ENCODE data around the gene GPNMB. TPM values are rescaled to one million over a fixed set of nuclear protein-coding genes. Genes with fewer than 3 reads are reported as not detected.

Gene GPNMB
- total and polyA plus RNA-seq, 10 of the 15 experiments (the other 5 are each of a cell fraction or from before 2014, with no cell fraction given), result 5.9 to 22.3 (median 10.0) TPM

- Histone ChIP-seq H3K4me2 (ENCODE audit: control insufficient read depth, insufficient read depth) (no peak overlapping the region), H3K9ac (ENCODE audit: control insufficient read depth, insufficient read depth, low read length) (no peak overlapping the region), H3K36me3 (ENCODE audit: control insufficient read depth in 2 of 2, insufficient read depth in 2 of 2, low read length in 1 of 2) (no peaks in the 10 kb centered on the region), H2AFZ (ENCODE audit: control insufficient read depth, low read depth, low read length) (no peak overlapping the region; the same call in 1 of the 2 replicates), H3K27ac (ENCODE audit: control insufficient read depth, insufficient read depth) (no peak overlapping the region), H3K4me3 (no peak overlapping the region), H3K9me3 (replicated peaks; ENCODE audit: control insufficient read depth, insufficient read depth, low read length) (no peaks in the 10 kb centered on the region), H3K4me1 (ENCODE audit: control insufficient read depth, insufficient read depth, low read length) (no peaks in the 10 kb centered on the region; the same call in 1 of the 2 replicates), H4K20me1 (ENCODE audit: control insufficient read depth, insufficient read depth) (no peaks in the 10 kb centered on the region), H3K79me2 (ENCODE audit: control insufficient read depth, insufficient read depth, low read length) (no peaks in the 10 kb centered on the region), H3K27me3 (replicated peaks in 1 of 2; ENCODE audit: control insufficient read depth in 2 of 2, insufficient read depth in 2 of 2, low read length in 1 of 2) (0 out of 4 replicates have a peak, but pooled peaks cover 0 to 5% of the 10 kb centered on the region in 2 experiments)
- SMC1A ChIA-PET (ENCODE audit: uncharacterized antibody, unreplicated experiment), result interaction anchor here (1.3 to 1.7 kb wide), 5 partner anchors 9 to 19 kb away, joined by 3 to 9 read pairs (median 3); no protein-coding TSS in a partner anchor
- CTCF ChIA-PET, result interaction anchor here (0.6 to 2.0 kb wide), 3 partner anchors 20 to 301 kb away, joined by 3 to 9 read pairs (median 6); no protein-coding TSS in a partner anchor
- 72% methylated on average over 4 of the region's 4 CpGs for WGBS (ENCODE audit: insufficient coverage, insufficient replicate concordance, low lambda C conversion rate, missing lambda C conversion rate)
- intact Hi-C loops (cut with micrococcal nuclease; ENCODE audit: unreplicated experiment) (no loop called here), in situ Hi-C loops (cut with MboI) (no loop called here)
- no peak for FAIRE-seq
- no peak for ATAC-seq
- no TSS peak for BruUV-seq (replicated peaks)
- DNase-seq (ENCODE audit: low read depth, low spot score), result no peak
- TF ChIP-seq BMI1 (IDR thresholded peaks at IDR 0.05; ENCODE audit: borderline replicate concordance) (no peak), SMAD5 (IDR thresholded peaks at IDR 0.05; ENCODE audit: low read depth) (no peak), MTA2 (IDR thresholded peaks at IDR 0.05; ENCODE audit: low read depth) (no peak), SIX5 (IDR thresholded peaks at IDR 0.05; ENCODE audit: low read depth, low read length, severe bottlenecking) (no peak), PKNOX1 (IDR thresholded peaks at IDR 0.05) (no peak), MLLT1 (IDR thresholded peaks at IDR 0.05) (no peak), RAD51 (IDR thresholded peaks at IDR 0.05) (no peak), FOXM1 (IDR thresholded peaks at IDR 0.05; ENCODE audit: low read depth, low read length) (no peak), RCOR1 (conservative IDR thresholded peaks at IDR 0.05; ENCODE audit: low read depth, low read length) (no peak), HDAC2 (IDR thresholded peaks at IDR 0.05) (no peak), FOXK2 (IDR thresholded peaks at IDR 0.05) (no peak), GABPA (IDR thresholded peaks at IDR 0.05; ENCODE audit: low read depth) (no peak), KDM1A (IDR thresholded peaks at IDR 0.05; ENCODE audit: borderline replicate concordance) (no peak)
- RAD21 ChIA-PET (ENCODE audit: unreplicated experiment), result interaction anchor here (1.2 to 2.8 kb wide), 2 partner anchors 36 to 58 kb away, joined by 3 to 8 read pairs; no protein-coding TSS in a partner anchor
- POLR2A ChIA-PET, result no interaction called here
Measured at GRCh38 chr7:23242935-23243334, 3.6 kb upstream of the GPNMB start.

Measured in GM12878 (cell line).